Pericardium fibroblast (primary cell): ENCODE data around the gene ERCC6. TPM values are rescaled to one million over a fixed set of nuclear protein-coding genes. Genes with fewer than 3 reads are reported as not detected.

Source experiments
- total RNA-seq: library from RNA; depleted of rRNA; stranded (reverse); fragments of >200 nt; gene quantifications from 2 replicates; pipeline ENCODE4 v1.2.3, GENCODE V29; 2015

The ERCC6 gene
- 15.1 and 22.4 TPM in 2 replicates for total RNA-seq

GRCh38 chr10:49538381-49539319, at the start of gene ERCC6:
Gene ERCC6 (minus strand): TSS chr10:49539121.

Other genes starting within 250 kb of the ERCC6 start
- not detected in 2 replicates for gene C10orf71, start 240.0 kb downstream of the ERCC6 start, total RNA-seq
- gene DRGX, start 143.0 kb downstream of the ERCC6 start, total RNA-seq = not detected in 2 replicates
- not detected in 2 replicates for gene SLC18A3, start 71.2 kb upstream of the ERCC6 start, total RNA-seq
- gene CHAT, start 74.9 kb upstream of the ERCC6 start, total RNA-seq = not detected in 2 replicates
- gene C10orf53, start 140.5 kb upstream of the ERCC6 start, total RNA-seq = not detected in 2 replicates
- 0.09 and 0.82 TPM in 2 replicates for gene OGDHL, start 223.2 kb upstream of the ERCC6 start, total RNA-seq